HT1080 (cell line): ENCODE results near the gene KEL. TPM values are rescaled to one million over a fixed set of nuclear protein-coding genes. Genes with fewer than 3 reads are reported as not detected.
"Not testable (repeated sequence)": the region's sequence is repeated elsewhere in the genome, so short reads cannot be mapped to it uniquely, and the experiment has no call there.

ENCODE experiments used
- DNase-seq: peaks from one replicate; pipeline ENCODE4 v3.0.0-alpha.2; 2015; ENCODE audit warnings: low read depth
- polyA plus RNA-seq, 2 experiments: library from polyadenylated mRNA; depleted of rRNA; stranded (reverse); fragments of >200 nt; gene quantifications; 2 replicates each; pipeline ENCODE4 v1.2.3, GENCODE V29; 2015
- total RNA-seq: library from RNA; depleted of rRNA; stranded (reverse); fragments of >200 nt; shearing (Covaris generic); gene quantifications from 2 replicates; pipeline ENCODE4 v1.2.3, GENCODE V29; 2014; rRNA removed

The KEL gene, protein sequence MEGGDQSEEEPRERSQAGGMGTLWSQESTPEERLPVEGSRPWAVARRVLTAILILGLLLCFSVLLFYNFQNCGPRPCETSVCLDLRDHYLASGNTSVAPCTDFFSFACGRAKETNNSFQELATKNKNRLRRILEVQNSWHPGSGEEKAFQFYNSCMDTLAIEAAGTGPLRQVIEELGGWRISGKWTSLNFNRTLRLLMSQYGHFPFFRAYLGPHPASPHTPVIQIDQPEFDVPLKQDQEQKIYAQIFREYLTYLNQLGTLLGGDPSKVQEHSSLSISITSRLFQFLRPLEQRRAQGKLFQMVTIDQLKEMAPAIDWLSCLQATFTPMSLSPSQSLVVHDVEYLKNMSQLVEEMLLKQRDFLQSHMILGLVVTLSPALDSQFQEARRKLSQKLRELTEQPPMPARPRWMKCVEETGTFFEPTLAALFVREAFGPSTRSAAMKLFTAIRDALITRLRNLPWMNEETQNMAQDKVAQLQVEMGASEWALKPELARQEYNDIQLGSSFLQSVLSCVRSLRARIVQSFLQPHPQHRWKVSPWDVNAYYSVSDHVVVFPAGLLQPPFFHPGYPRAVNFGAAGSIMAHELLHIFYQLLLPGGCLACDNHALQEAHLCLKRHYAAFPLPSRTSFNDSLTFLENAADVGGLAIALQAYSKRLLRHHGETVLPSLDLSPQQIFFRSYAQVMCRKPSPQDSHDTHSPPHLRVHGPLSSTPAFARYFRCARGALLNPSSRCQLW
- not detected in 2 replicates for total RNA-seq
- 0.25 and 0.26 TPM in 2 replicates for polyA plus RNA-seq (2015; cell fraction: cytosol; rRNA removed)
- 0.22 and 0.27 TPM in 2 replicates for polyA plus RNA-seq (2015; cell fraction: nucleus; rRNA removed)

DNA sequence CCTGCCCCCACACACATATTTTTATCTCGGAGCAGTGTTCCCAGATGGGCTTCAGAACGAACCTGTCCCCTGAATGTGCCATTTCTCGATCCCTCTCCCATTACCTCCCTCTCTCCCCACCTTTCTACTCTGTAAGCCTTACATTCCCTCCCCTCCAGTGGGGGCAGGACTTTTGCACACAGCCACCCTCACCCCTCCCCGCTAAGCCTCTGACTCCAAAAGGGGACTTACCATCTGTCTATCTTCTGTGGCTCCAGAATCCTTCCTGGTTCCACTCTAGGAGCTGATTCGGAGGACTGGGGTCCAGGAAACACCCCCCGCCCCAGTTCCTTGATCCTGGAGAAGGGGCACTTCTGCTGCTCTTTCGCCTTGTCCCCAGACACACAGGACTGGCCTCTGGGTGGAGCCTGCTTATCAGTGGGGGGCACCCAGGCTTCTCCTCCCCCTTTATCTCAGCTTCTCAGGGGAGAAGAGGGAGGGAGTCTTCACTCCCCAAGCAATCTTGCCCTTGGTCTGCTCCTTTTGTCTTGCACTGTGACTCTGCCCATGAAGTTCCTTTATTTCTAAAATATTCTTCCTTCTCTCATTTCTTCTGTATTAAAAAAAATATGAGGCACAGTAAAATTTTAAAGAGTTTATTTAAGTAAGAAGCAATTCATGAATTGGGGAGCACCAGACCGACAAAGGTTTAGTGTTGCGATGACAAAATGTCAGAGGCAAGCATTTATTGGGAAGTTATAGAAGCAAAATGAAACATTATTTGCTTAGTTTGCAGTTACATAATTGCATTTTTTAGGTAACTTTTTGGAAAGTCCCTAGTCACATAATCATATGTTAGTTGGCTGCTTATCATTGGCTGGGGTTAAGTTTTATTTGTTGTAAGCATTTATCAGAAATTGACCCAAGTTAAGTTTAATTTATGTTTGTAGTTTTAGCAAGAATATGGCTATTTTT, at the start of gene KEL:
KEL (minus strand) TSS at position 391 of the 954 bp plus-strand sequence; CDS start at position 234, 157 bp downstream.
- DNase-seq: no peak

DNA sequence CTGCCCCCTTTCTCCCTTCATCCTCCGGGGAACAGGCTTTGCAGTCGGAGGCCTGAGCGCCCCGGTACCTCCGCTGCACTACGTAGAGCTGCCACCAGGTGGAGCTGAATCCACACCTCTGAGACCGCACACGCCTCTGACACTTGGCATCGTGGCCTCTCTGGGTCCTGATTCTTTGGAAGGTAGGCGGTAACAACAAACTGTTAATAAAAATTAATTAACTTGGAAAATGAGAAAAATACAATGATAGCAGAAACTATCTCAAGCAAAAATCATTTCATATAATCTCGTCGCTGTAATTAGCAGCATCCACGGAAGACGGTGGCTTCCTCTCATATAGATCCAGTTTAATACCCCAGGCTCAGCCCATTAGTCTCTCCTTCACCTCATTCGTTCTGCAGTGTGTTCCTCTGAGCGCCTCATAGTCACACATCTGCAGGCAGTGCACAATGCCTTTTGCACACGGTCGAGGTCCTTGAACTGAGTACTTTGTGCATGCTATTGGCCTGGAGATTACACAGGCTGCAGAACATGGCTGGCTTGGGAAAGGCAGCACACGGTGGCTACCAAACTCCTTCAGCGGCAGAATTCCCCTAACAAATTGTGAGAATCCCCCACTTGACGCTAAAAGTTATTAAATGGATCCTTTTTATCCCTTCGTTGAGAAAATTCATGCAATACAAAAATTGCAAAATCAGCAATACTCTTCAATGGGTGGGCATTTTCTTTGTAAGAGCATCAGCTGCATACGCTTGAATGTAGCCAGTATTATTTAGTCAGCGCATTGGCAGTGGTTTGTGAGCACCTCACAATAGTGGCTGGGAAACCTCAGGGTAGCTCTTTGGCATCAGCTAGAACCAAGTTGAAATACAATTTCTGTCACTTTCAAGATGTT, 46.1 kb upstream of the KEL start:
- peak; percentile 63 for DNase-seq

DNA sequence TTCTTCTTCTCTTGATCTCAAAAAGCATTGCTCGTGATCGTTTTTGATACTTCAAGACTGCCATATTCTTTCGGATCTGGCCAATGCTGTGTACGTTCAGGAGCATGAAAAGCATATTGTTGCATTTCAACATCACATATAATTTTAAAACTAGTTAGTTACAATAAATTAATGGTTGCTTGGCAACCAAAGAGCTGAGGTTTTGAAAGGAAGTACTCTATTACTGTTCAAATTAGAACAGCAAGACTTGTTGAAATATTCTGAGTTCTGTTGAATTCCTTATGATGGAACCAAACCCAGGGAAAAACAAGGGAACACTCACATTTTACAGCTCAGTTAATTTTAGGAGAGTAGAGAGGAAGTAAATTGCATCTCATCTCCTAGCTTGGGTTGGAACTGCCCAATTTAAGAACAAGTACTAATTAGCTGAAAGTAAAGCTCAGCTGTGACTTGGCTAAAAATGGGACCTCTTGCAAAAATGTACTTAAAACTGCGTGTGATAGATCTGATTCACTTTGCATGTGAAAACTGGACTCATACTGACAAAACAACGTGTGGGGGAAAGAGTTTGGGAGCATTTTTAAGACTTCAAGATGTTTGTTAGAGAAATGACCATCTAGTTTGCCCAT, 43.6 kb upstream of the KEL start:
- no peak for DNase-seq

DNA sequence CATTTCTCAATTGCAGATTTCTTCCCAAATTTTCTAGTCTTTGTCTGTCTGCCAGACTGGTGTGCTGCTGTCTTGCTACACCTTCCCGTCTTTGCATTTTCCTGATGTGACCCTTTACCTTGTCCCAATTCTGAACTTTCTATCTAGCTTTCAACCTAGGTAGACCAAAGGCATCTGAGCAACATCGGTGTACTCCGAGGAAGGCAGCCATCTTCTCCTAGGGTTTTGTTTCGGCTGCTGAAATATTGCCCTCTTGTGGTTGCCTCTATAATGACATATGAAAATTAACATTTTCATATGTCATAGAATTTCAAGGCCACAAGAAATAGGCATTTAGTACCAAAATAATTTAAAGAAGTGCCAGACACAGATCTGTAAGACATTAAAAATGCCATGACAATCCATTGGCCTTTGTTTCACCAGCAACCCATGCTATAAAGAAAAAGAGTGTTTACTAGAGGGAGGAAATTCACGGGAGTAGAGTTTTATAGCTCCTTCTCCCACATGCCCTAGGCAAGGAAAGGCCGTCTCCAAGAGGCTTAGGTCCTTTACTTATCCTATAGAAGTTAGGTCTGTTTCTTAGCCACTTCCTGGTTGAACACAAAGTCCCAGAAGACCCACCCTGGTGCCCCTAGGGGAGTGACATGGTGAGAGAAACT, 41.4 kb upstream of the KEL start:
- peak; percentile 47 for DNase-seq

DNA sequence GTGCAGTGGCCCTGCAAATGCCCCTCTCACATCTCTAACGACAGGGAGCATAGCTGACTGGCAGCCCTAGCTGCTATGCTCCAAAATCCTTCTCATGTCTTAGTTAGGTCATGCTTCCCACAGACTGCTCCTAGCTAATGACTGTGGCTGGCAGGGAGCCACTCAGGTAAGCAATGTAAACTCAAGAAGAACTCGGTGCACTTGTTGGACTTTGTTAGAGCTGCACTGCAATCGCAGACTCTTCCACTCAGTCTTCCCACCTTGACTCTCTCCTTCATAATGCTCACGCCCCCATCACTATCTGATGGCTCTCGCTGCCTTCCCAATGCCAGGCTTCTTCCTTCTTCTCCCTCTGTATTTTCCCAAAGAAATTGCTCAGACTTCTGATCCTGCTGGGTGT, 40.7 kb upstream of the KEL start:
- no peak for DNase-seq

DNA sequence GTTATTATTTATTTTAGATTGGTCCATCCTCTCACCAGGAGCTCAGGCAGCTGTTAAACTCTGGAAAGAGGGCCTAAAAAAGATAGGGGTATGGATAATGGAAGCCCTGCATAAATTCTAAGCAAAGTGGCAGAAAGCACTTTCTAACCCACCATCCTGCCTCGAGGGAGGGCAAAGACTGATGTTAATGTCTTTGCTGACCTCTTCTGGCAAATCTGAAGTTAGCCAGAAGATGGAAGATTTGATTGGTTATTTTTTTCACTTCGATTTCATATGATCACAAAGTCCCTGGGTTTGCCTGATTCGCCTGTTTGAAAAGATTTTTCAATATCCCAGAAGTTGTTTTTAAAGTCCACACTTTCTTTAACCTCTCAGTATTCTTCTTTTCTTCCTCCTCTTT, 39.9 kb upstream of the KEL start:
- no peak for DNase-seq

DNA sequence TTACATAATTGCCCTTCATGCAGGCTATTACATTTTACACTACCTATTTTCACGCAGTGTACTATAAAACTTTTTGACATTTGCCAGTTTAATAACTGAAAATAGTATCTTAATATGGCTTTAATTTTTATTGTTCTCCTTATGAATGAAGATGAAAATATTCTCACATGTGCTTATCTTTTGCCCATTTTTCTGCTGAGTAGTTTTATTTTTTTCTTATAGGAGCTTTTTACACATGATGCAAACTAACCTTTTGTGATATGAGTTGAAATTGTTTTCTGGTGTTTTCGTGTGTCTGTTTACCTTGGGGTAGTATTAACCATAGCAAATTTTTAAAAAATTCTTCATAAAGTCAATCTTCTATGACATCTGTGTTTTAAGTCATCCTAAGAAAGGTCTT, 38.5 kb upstream of the KEL start:
- no peak for DNase-seq

DNA sequence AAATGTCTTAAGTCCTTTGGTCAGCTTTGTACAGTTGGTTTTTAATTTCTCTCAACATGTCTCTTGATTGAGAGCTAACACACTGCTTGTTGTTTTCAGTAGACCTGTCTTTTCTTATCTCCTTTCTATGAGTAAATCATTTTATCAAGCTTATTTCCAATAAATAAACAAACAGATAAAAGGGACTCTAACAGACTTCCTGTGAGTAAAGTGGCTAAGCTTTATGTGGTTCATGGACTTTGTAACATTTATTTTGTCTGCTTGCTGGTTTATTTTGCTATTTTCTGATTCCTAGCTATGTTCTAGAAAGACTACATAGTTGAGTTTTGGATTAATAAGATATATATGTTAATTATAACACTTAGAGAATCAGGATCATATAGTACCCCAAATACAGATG, 37.6 kb upstream of the KEL start:
- DNase-seq: no peak

DNA sequence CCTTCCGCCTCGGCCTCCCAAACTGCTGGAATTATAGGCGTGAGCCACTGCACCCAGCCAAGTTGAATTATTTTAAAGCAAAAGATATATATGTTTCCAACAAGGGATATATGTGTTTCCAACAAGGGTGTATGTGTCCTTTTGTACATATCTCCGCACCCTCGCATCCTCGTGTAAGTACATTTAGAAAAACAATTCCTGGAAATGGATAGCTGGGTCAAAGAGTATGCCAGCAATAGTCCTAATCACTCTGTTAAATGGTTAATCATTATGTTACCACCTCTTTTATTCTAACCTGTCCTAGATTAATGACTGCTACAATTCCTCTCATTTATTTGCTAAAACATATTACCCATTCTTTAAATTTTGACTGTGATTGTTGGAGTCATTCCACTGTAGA, 36.8 kb upstream of the KEL start:
- DNase-seq: no peak

DNA sequence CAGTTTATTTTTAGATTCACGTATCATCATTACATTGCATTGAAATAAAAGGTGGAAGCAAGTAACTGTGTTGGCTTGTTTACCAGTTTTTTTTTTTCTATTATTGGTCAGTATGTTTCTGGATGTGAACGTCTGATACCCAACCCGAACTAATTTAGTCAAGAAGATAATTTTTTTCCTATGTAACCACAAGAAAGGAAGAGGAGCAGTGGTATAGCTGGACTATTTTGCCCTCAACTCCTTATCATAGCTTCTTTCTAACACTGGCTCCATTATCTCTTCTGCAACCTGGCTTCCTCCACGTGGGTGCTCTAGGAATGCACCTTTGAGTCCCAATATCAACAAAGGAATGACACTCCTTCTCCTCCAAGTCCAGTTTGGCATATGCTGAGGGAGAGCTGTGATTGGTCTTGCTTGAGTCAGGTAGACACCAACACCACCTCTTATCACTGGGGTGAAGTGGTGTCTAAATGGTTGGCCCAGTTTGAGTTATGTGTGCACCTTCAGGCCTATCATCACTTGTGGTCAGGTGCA, 35.4 kb upstream of the KEL start:
- no peak for DNase-seq

DNA sequence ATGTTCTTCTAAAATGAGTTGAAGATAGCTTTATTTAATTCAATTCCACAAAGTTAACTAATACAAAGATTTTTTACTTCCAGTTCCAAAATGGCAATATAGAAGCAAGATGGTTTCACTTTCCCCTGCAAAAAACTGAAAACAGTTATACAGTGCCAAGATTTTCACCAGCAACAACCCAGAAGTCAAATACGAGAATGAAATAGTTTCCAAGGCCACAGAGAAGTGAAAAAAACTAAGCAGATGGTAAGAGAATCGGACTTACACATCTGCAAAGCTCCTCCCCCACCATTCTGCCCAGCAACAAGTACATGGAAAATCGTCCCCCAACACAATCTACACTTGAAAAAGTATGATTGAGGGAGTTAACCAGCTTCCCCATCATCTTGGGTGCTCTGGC, 30.3 kb upstream of the KEL start:
- no peak for DNase-seq

DNA sequence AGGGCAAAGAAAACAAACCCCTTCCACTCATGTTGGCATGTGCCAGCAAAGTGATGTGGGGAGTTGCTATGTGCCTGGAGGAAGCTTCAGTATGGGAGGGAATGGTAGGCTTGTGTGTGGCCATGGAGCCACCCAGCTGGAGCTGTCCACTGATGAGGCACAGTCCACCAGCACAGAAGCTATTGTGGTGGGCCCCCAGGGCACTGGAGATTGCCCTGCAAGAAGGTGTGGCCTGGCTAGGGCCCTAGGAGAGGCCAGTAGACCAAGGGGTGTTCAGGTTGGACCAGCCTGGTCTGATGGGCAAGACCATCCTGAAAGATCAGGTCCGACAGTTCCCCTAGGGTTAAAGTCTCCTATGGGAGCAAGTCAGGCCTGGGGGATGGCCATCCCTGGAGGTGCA, 22.1 kb upstream of the KEL start:
- no peak for DNase-seq

DNA sequence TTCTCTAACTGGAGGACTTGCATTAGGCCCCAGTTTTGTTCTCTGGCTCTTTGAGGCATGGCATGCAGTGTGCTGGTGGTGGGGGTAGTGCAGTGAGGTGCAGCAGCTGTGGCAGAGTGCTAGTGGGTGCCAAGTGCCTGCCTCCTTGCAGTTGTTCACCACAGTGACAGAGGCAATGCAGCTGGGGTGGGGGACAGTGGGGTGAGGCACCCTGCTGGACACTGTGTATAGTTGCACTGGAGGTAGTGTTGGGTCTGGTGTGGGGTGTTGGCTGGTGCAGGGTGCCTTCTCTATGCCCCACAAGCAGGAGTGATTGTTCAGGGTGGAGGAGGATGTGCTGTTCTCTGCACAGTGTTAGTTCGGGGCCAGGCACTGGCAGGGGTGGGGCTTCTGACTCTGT, 21.7 kb upstream of the KEL start:
- no peak for DNase-seq

DNA sequence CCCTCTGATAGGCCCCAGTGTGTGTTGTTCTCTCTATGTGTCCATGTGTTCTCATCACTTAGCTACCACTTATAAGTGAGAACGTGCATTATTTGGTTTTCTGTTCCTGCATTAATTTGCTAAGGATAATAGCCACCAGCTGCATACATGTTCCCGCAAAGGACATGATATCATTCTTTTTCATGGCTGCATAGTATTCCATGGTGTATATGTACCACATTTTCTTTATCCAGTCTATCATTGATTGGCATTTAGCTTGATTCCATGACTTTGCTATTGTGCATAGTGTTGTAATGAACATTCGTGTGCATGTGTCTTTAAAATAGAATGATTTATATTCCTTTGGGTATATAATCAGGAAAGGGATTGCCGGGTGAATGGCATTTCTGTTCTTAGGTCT, 16.2 kb upstream of the KEL start:
- DNase-seq: not testable (repeated sequence)

DNA sequence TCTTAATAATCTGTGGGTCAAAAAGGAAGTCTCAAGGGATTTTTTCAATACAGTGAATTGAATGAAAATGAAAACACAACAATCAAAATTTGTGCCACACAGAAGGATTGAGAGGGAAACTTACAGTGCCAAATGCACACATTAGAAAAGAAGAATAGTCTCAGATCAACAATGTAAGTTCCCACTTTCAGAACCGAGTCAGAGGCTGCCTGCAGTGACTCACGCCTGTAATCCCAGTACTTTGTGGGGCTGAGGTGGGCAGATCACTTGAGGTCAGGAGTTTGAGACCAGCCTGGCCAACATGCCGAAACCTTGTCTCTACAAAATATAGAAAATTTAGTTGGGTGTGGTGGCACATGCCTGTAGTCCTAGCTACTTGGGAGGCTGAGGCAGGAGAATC, 12.5 kb upstream of the KEL start:
- no peak for DNase-seq

DNA sequence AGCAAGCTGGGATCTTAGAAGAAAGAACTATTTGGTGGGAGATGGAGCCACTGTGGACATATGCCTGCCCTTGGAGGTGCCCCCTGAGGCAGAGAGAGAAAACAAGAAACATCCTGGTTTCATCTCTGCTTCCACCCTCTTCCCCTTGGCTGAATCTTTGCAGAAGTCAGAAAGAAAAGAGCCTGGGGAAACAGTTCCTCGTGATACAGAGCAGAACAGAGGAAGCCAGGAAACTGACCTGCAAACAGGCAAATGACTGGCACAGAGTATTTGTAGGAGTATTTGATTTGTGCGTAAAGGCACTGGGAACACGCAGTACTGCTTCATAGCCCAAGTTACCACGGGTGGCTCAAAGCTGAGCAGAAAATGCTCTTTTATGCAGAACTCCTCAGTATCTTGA, 7.0 kb upstream of the KEL start:
- no peak for DNase-seq

DNA sequence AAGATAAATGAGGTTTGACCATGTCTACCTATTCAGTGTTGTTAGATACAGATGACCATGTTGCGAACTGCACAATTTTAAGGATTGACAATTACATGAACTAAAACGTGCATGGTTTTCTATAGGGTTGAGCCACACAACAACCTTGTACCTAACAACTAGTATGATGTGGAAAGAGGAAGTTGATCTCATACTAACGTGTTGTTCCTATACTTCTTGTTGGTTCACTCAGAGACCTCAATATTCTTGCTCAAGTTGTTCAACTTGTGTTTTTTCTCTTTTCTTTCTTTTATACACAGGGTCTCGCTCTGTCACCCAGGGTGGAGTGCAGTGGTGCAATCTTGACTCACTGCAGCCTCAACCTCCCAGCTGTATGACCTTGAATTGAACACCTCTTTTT, 6.1 kb upstream of the KEL start:
- DNase-seq: no peak

DNA sequence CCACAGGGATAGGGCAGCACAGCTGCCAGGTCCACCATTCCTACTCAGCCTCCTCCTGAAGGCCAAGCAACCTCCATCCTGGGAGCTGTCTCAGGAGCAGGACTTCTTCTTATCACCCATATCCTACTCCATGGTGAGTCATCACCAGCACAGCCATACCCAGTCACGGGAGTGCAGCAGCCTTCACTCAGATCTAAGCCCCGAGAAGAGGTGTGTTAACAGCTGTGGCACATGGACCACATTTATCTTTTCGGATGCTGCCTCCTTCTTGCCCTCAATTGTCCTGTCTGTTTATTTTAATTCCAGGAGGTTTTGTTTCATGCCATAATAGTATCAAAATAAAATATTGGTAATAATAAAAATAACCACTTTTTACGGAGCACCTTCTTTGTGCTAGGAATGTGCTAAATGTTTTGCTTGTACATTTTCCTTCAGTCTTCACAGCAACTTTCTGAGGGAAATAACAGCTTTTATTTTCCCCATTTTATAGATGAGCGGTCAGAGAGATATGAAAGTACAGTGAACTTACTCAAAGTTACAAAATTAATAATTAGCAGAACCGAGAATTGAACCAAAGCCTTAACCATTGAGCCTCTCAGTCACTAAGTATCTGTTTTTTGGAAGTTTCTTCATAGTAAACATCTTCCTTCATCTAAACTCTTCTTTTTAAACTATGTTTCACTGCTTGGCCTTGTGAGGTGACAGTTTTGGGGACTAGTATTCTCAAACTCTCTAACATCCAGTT, 2.5 kb upstream of the KEL start:
- DNase-seq: peak; percentile 18
